Chondrocyte (in vitro differentiated cells): ENCODE measurements around the gene ANXA5. TPM values are rescaled to one million over a fixed set of nuclear protein-coding genes. Genes with fewer than 3 reads are reported as not detected.

Experiments used
- DNase-seq: peaks from one replicate; pipeline ENCODE4 v3.0.0; 2021; ENCODE audit warnings: mixed read lengths, low spot score
- H3K27ac Mint-ChIP-seq: one replicate; pipeline ENCODE4 v1.8.0; 2021; ENCODE audit warnings: mild to moderate bottlenecking, moderate library complexity, mixed read lengths; ENCODE audit not compliant: unreplicated experiment
- H3K27me3 Mint-ChIP-seq: 2 replicates; pipeline ENCODE4 v1.8.0; 2021; ENCODE audit warnings: low read depth, mixed read lengths
- H3K36me3 Mint-ChIP-seq: 2 replicates; pipeline ENCODE4 v1.8.0; 2021; ENCODE audit warnings: low read depth, mixed read lengths
- H3K4me1 Mint-ChIP-seq: 2 replicates; pipeline ENCODE4 v1.8.0; 2021; ENCODE audit warnings: low read depth, mild to moderate bottlenecking, mixed read lengths
- H3K4me3 Mint-ChIP-seq: one replicate; pipeline ENCODE4 v1.8.0; 2021; ENCODE audit warnings: mild to moderate bottlenecking, moderate library complexity, mixed read lengths; ENCODE audit not compliant: unreplicated experiment
- H3K9me3 Mint-ChIP-seq: 2 replicates; pipeline ENCODE4 v1.8.0; 2021; ENCODE audit warnings: low read depth, mixed read lengths
- CTCF ChIP-seq: fragments of 200-600 bp; sonication (generic); IDR thresholded peaks from 2 replicates; pipeline ENCODE4 v1.5.0; 2021; ENCODE audit warnings: antibody characterized with exemption, mild to moderate bottlenecking, moderate library complexity
- total RNA-seq: library from RNA; stranded (reverse); gene quantifications from 3 replicates; pipeline ENCODE4 v1.2.1, GENCODE V29; 2021

The ANXA5 gene
- total RNA-seq, 1 donor from 2014 or later: 585 TPM

GRCh38 chr4:121688701-121689100 is 8.1 kb downstream of the ANXA5 start:
- Mint-ChIP-seq H3K27ac (no peak overlapping the region), H3K4me1 (peaks cover 14% of the 10 kb centered on the region), H3K9me3 (no peaks in the 10 kb centered on the region), H3K4me3 (no peak overlapping the region), H3K36me3 (peaks cover 19% of the 10 kb centered on the region), H3K27me3 (no peaks in the 10 kb centered on the region)
- no peak for DNase-seq
- no peak for TF ChIP-seq CTCF

DNA sequence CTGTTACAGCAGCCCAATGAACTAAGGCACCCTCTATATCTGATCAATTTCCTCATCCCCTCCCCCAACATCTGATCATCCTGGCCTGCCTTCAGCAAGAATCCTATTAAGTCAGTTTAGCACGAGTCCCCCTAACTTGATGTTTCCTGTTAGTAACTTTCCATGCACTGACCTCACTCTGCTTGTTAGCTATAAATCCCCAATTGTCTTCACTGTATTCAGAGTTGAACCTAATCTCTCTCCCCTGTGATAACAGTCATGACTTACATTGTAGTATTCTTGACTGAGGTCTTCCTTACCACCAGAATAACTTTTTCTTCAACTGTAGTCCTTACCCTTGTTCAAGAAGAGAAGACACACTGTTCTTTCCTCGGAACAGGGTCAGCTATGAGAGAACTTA is 8.5 kb downstream of the ANXA5 start:
- no peak for DNase-seq
- TF ChIP-seq CTCF: no peak
- Mint-ChIP-seq H3K4me3 (no peak overlapping the region), H3K27ac (no peak overlapping the region), H3K4me1 (peaks cover 14% of the 10 kb centered on the region), H3K9me3 (no peaks in the 10 kb centered on the region), H3K36me3 (peaks cover 19% of the 10 kb centered on the region), H3K27me3 (no peaks in the 10 kb centered on the region)

DNA sequence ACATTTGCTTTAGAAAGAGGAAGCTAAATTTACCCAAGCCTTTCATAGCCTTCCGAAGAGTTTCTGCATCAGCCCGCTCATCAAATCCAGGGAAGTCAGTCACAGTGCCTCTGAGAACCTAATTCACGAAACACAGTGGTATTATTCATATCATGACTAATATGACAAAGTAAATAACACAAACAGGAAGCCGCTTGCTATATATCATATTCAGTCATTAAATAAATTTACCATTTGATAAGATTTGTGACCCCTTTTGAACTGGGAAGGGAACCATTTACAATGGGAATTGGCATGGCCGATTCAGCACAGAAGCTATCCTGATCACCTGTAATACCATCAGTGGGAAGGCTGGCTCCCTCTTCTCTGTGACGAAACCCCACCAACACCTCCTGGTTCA is 10.5 kb downstream of the ANXA5 start:
- Mint-ChIP-seq H3K4me1 (peaks cover 14% of the 10 kb centered on the region), H3K36me3 (peaks cover 15% of the 10 kb centered on the region), H3K27ac (peak overlapping the region; percentile 67)

GRCh38 chr4:121685257-121685656 is 11.5 kb downstream of the ANXA5 start:
- Mint-ChIP-seq H3K4me3 (no peak overlapping the region), H3K36me3 (peaks cover 22% of the 10 kb centered on the region), H3K9me3 (no peaks in the 10 kb centered on the region), H3K4me1 (peaks cover 14% of the 10 kb centered on the region), H3K27ac (peak overlapping the region; percentile 65), H3K27me3 (no peaks in the 10 kb centered on the region)
- DNase-seq: no peak
- TF ChIP-seq CTCF: no peak

More for the DNA sequence above, 10.5 kb downstream of the ANXA5 start:
- Mint-ChIP-seq H3K27me3 (no peaks in the 10 kb centered on the region), H3K4me3 (no peak overlapping the region), H3K9me3 (no peaks in the 10 kb centered on the region)
- DNase-seq: no peak
- TF ChIP-seq CTCF: no peak

DNA sequence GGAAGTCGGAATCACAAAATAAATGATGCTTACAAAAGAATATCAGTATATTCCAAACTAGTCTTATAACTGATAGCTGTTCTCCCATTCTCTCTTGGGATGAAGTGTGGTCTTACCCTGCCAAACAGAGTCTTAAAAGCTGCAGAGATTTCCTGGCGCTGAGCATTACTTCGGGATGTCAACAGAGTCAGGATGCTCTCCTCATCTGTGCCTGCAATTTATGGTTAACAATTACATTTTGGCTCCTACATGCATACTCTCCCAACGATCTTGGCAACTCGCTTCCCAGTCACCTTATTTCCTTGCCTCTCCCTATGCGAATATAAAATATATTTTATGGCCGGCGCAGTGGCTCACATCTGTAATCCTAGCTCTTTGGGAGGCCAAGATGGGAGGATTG is 12.2 kb downstream of the ANXA5 start:
- Mint-ChIP-seq H3K27me3 (no peaks in the 10 kb centered on the region), H3K4me1 (peaks cover 14% of the 10 kb centered on the region), H3K9me3 (no peaks in the 10 kb centered on the region), H3K4me3 (no peak overlapping the region), H3K36me3 (peaks cover 28% of the 10 kb centered on the region), H3K27ac (no peak overlapping the region)
- DNase-seq: no peak
- TF ChIP-seq CTCF: no peak
